ENCODE results near the gene ZCRB1.
A peak's percentile ranks its signal among the peaks of the same experiment; 100 is the strongest.
"Not testable (repeated sequence)": the region's sequence is repeated elsewhere in the genome, so short reads cannot be mapped to it uniquely, and the experiment has no call there.

ZCRB1 gene

DNA sequence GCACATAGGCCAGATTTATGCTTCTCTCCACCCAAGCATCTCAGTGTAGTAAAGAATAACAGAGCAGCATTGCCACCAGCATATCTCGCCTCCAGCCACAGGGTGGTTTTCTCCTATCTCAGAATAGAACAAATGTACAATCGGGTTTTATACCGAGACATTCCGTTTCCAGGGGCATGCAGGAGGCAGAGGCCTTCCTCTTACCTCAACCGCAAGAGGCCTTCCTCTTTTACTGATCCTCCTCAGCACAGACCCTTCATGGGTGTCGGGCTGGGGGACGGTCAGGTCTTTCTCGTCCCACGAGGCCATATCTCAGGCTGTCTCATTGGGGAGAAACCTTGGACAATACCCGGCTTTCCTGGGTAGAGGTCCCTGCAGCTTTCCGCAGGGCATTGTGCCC lies 4.2 kb upstream of the ZCRB1 start:
- DNase-seq (ENCODE audit: low read depth in 1 of 2, low spot score in 1 of 2): not testable (repeated sequence)

DNA sequence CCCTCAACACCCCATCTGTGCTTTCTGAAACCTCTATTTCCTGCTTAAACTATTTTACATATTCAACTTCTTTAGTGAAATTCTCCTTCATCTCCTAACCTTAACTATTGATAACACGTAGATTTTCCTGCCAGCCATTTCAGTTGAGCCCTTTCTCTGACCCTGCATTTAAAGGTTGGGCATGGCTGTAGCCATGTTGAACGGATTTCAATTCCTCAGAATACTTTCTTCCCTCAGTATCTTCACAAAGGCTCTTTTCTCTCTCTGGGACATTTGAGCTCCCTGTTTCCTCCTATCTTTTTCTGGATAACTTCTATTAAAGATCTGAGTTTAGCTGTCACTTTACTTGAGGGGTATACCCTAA lies 1.3 kb upstream of the ZCRB1 start:
- DNase-seq (ENCODE audit: low read depth in 1 of 2, low spot score in 1 of 2): no peak

DNA sequence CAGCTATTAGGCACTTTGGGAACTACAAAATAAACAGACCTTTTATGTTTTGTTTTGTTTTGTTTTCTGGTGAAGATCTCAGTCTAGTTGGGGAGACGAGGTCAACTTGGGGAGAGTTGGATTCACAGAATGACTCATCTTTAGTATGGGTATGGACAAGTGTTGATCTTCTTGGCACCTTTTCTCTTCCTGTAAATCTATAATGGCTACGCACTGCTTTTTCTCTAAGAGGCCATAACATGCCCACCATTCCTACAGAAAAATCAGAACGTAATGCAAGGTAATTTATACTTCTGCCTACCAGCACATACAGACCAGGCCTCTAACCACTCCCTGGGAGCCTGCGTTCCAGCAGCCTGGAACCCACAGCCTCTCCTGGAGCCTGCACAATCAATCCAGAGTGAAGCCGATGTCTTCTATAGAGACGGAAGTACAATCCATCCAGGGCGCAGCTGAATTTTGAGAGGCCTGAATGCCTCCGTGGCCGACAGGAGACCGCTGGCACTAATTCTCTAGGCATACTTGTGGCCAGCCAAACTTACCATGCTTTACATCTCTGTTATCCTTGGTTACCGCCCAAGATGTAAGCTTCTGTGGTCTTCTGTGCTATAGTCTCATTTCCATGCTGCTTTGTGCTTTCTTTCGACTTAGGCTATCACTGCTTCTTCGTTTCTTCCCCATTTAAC lies 790 bp upstream of the ZCRB1 start:
- no peak for DNase-seq (ENCODE audit: low read depth in 1 of 2, low spot score in 1 of 2)

DNA sequence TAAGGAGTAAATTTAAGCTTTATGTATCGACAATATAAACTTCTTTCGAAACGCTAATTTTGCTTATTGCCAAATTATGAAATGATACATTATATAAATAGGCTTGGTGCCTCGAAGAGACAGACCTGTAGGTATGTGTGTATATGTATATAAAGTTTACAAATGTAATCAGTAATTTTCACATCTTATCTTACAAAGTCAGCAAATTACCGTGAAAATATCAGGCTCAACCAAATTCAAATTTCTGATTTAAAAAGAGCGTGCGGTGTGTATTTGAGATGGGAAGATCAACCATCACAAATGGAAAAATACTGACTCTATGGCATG lies 605 bp downstream of the ZCRB1 start:
- DNase-seq (ENCODE audit: low read depth in 1 of 2, low spot score in 1 of 2): no peak

DNA sequence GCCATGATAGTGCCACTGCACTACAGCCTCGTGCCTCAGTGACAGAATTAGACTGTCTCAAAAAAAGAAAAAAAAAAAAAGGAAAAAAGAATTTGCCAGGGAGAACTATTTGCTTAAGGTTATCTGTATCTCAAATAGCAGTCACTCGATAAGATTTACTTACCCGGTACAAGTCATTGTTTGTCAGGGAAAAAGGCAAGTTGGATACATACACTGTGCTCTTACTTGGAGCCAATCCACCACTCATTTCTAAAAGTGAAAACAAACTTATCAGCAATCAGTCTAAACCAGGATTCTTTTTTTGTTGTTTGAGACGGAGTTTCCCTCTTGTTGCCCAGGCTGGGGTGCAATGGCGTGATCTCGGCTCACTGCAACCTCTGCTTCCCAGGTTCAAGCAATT lies 2.0 kb downstream of the ZCRB1 start:
- DNase-seq (ENCODE audit: low read depth in 1 of 2, low spot score in 1 of 2): no peak

DNA sequence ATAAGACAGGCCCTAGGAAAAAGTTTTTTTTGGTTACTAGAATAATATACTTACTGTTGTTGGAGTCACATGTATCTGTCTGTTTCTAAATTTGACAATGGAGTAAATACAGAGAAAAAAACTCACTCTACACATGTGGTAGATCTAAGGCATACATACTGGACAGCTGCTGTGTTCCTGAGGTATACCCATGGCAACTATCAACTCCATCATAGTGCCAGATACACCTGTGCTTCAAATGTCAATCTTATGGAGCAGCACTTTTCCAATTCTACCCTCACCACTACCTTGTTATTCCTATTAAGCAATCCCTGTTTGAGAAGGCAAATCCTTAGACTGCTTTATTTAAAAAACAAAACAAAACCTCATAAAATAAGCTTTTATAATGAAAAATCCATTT lies 3.3 kb downstream of the ZCRB1 start:
- no peak for DNase-seq (ENCODE audit: low read depth in 1 of 2, low spot score in 1 of 2)

DNA sequence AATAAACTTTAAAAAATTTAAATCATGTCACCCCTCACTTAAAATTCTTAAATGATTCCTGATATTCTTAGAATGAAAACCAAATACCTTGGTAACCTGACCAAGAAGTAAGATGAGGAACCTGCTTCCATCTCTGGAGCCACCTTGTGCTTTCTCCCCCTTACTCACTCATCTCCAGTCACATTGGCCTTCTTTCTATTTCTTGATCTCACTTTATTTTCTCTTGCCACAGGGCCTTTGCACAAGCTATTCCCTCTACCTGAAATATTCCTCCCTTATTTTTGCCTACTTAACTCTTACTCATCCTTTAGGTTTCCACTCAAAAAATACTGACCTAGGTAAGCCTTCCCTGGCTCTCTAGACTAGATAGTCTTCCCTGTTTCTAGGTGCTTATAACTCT lies 5.1 kb downstream of the ZCRB1 start:
- DNase-seq (ENCODE audit: low read depth in 1 of 2, low spot score in 1 of 2): no peak

DNA sequence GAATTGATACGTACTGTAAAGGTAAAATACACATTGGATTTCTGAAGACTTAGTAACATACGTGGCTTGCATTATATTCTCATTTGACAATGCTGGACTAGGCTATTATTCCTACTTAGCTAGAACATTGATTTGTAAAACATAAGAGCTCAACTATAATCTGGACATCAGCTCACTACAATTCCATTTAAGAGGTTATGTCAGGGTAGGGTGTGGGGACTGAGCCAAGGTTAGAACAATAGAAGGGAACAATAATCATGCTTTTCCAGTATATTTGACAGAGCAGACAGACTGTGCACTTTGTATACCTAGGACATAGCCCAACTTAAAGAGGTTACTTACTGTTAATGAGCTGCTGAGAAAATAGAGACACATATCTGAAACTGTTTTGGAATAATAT lies 10.8 kb downstream of the ZCRB1 start:
- DNase-seq (ENCODE audit: low read depth in 1 of 2, low spot score in 1 of 2): no peak

DNA sequence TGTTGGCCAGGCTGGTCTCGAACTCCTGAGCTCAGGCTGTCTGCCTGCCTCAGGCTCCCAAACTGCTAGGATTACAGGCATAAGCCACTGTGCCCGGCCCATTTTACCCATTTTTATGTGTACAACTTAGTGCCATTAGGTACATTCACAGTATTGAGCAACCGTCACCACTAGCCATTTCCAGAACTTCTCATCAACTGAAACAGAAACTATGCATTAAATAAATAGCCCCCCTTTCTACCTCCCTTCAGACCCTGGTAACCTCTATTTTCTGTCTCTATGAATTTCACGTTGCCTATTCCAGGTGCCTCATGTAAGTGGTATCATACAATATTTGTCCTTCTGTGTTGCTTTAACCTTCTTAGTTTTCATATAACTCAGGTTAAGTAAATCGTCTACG lies 15.9 kb downstream of the ZCRB1 start:
- no peak for DNase-seq (ENCODE audit: low read depth in 1 of 2, low spot score in 1 of 2)

DNA sequence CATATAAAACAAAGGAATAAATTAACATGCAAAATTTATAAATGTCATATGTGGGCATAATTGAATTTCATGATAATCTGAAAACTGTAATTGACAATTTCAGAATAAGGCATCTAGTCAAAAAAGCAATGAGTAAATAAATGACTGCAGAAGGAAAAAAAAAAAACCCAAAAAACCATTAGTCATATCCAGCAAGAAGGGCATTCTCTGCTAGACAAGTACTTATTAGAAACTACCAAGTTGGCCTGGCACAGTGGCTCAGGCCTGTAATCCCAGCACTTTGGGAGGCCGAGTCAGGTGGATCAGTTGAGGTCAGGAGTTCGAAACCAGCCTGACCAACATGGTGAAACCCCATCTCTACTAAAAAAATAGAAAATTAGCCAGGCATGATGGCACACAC lies 17.5 kb downstream of the ZCRB1 start:
- no peak for DNase-seq (ENCODE audit: low read depth in 1 of 2, low spot score in 1 of 2)

DNA sequence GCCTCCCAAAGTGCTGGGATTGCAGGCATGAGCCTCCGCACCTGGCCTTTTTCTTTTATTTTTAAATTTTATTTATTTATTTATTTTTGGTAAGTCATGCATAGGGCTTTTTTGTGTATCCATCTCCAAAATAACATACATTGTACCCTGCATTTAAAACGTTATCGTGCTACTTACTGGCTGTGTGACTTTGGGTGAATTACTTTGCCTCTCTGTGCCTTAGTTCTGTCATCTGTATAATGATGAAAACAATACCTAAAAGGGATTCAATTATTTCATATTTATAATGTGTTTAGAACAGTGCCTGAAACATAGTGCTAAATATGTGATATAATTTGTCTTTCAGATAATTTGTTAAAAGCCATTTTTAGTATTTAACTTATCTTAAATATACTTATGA lies 19.6 kb downstream of the ZCRB1 start:
- DNase-seq (ENCODE audit: low read depth in 1 of 2, low spot score in 1 of 2): no peak

DNA sequence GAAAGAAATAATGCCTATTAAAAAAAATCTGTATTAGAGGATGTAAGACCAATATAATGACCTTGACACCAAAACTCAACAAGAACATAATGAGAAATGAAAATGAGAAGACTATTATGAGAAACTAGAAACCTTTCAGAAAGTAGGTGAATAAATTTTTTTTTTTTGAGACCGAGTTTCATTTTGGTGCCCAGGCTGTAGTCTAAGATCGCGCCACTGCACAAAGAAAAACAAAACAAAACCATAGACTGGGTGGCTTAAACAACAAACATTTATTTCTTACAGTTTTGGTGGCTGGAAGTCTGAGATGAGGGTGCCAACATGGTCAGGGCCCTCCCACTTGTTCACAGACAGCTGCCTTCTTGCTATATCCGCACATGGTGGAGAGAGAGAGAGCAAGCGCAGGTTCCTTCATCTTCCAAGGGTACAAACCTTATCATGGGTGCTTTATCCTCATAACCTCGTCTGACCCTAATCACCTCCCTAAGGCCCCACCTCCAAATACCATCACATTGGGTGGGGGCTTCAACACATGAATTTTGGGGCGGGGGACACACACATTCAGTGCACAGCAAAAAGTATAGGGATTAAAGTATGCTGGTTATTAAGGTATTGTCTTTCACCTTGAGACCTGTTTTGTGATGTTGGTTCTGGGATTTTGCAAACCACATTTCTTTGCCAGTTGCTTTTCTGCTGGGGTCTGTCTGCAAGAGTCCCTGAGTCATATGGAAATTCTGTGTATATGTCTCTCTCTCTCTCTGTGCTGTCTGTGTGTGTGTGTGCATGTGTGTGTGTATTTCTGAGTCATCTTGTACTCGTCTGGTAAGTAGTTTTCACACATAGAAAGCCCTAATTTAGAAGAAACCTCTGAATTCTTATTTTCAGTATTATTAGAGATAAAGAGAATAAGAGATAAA lies 26.2 kb downstream of the ZCRB1 start:
- peak in 1 of 2 donors; percentile 47 for DNase-seq (ENCODE audit: low read depth in 1 of 2, low spot score in 1 of 2)

DNA sequence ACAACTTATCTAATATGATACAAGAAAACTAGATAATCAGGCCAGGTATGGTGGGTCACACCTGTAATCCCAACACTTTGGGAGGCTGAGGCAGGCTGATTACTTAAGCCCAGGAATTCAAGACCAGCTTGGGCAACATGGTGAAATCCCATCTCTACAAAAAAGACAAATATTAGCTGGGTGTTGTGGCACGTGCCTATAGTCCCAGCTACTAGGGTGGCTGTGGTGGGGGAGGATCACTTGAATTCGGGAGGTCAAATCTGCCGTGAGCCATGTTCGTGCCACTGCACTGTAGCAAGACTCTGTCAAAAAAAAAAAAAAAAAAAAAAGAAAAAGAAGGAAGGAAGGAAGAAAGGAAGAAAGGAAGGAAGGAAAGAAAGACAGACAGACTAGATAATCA lies 27.0 kb downstream of the ZCRB1 start:
- DNase-seq (ENCODE audit: low read depth in 1 of 2, low spot score in 1 of 2): no peak

DNA sequence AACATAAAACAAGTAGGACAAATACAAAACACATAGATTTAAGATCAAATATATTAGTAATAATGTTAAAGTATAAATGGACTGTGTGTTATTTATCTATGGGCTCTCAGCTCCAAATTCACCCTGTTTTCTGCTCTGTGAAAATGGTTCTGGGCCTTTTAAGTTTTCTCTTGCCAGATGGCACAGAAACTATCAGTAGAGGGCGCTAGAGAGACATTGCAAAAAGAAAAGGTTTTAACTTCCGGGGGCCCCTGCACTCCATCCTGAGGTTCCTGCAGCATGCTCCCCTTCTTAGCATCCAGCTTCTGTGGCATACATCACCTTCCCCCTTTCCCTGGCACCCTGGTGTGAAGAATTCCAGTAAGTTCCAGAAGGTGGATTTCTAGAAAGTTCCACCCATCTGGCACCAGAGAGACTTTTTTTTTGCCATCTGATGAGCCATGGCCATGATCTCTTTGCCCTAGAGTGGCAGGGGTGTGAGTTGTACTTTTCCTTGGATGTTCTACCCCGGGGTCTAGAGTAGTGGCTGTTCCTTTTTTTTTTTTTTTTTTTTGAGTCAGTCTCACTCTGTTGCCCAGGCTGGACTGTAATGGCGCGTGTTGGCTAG lies 29.3 kb downstream of the ZCRB1 start:
- no peak for DNase-seq (ENCODE audit: low read depth in 1 of 2, low spot score in 1 of 2)

DNA sequence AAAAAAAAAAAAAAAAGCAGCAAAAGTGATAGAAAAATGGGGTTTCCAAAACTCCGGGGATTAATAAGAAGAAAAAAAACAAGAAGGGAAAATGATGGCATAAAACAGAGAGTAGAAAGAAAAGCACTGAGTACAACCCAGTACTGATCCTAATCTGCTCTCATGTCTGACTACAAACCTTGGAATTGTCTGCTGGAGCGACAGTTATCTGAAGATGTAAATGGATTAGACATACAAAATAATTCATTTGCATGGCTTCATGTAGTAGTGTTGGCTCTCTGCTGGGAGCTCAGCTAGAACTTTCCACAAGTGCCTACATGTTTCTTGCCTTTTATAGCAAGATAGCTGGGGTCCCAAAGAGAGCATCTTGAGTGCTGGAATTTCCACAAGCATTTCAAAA lies 34.2 kb downstream of the ZCRB1 start:
- no peak for DNase-seq (ENCODE audit: low read depth in 1 of 2, low spot score in 1 of 2)

DNA sequence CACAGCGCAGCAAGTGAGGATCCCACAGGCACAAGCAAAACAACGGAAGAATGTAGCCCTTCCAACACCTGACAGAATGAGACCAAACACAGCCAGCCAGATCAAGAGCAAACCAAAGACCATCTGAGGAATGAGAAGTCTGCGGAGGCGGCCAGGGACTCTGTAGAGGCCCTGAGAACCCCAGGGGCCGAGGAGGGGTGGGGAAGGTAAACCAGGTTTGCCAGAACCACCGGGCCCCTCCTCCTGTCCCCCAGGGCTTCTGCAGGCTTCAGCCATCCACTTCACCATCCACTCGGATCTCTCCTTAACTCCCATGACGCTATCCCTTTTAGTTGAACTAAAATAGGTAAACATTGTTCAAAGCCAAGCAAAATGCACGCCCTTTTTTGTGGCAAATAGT lies 37.4 kb downstream of the ZCRB1 start:
- DNase-seq (ENCODE audit: low read depth in 1 of 2, low spot score in 1 of 2): no peak

DNA sequence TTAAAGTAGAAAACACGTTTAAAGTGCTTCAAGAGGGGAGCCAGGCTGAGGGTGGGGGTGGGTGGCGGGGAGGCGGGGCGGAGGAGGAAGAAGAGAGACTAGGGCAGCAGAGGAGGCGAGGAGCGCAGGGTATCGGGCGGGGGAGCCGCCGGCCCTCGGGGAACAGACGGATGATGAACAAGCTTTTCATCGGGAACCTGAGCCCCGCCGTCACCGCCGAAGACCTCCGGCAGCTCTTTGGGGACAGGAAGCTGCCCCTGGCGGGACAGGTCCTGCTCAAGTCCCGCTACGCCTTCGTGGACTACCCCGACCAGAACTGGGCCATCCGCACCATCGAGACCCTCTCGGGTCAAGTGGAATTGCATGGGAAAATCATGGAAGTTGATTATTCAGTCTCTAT lies 39.2 kb downstream of the ZCRB1 start:
- no peak for DNase-seq (ENCODE audit: low read depth in 1 of 2, low spot score in 1 of 2)

DNA sequence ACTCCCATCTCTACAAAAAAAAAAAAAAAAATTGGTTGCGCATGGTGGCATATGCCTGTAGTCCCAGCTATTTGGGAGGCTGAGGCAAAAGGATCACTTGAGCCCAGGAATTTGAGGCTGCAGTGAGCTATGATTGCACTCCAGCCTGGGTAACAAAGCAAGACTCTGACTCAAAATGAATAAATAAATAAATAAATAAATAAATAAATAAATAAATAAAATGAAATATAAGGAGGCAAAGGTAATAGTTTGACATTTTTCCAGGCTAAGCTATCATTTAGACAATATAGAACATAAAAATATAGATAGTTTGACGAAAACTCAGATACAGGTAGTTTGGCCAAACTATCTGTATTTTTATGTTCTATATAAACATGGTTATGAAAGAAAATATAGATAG lies 40.5 kb downstream of the ZCRB1 start:
- no peak for DNase-seq (ENCODE audit: low read depth in 1 of 2, low spot score in 1 of 2)

DNA sequence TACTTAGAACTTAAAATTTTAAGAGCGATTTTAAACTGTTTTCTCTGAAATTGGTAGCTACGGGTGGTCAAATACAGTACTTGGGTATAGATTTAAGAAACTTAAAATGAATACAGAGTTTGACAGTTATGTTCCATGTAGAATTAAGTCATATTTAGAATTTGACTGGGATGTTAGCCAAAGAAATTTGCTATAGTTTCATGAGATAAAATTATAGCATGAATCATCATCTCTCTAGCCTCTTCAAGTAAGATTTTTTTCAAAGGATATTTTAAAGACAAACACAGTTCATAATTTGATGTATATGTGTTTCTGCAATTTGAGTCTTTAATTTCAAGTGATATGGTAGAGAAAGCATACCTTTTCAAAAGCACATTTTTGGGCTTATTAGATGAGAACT lies 41.0 kb downstream of the ZCRB1 start:
- DNase-seq (ENCODE audit: low read depth in 1 of 2, low spot score in 1 of 2): no peak

DNA sequence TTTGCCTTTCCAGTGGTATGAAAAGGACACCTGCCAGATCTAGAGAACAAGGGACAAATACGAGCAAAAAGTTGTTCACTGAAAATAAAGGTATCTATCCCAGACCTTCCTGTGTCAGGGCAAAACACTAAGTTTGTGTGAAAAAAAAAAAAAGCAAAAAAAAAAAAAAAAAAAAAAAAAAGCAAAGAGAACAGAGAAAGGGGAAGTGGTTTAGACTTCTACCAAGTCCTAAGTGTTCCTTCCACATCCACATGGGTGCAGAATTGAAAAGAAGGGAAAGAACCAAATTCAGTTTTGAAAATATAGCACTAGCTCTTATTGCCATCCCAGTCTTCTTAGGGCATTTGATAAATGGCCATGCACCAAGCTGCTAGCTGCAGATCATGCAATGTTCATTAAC lies 41.7 kb downstream of the ZCRB1 start:
- no peak for DNase-seq (ENCODE audit: low read depth in 1 of 2, low spot score in 1 of 2)

DNA sequence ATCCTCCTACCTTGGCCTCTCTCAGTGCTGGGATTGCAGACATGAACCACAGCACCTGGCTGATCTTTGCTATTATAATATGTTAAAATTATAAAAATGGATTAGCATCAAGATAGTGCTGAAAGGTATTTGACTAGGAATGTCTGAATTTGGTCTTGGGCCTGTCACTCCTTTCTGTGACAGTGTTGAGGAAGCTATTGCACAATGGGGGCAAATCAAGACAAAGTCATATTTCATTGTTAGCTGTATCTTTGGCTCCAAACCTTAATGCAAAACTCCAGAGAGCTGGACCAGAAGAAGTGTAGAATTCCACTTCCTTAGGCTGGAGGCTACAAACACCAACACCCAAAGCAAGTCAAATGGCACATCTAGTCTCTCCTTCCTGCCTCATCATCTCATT lies 42.2 kb downstream of the ZCRB1 start:
- DNase-seq (ENCODE audit: low read depth in 1 of 2, low spot score in 1 of 2): no peak

DNA sequence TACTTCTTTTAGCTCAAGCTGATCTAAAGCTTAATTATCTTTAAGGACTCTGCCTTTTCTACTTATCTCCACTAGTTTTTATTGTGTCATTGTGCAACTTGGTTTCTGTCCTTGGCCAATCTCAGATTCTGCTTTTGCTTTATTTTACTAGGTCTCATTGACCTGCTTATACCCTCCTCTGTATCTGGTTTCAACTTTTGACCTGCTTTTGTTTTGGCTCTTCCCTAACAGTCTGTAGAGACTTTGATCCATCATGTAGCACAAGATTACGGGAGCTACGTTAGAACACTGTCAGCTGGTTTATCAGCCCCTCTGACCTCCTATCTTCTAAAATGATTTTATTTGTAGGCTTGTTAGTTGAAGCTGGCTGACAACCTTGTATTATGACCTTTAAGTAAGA lies 43.6 kb downstream of the ZCRB1 start:
- DNase-seq (ENCODE audit: low read depth in 1 of 2, low spot score in 1 of 2): no peak

DNA sequence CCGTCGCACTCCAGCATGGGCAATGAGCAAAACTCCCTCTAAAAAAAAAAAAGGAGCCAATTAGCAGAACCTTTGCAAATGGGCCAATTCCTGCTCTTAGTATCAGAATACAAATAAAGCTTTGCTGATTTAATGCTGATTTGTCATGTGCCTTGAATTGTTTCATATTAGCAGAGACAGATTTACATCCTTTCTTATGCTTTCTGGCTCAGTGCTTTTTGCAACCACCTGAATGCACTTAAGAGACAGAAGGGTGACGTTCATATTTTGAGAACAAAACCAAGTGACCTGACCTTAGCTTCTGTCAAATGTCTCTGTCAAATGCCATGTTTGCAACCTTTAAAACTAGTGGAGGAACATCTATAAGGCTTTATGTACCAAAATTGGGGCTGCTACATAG lies 44.0 kb downstream of the ZCRB1 start:
- no peak for DNase-seq (ENCODE audit: low read depth in 1 of 2, low spot score in 1 of 2)

Data from activated T-helper 1 cell treated with anti-CD3 and anti-CD28 coated beads, Interleukin-2, amount 50 U/mL, for 16 hours (primary cell).